DMS153 treated with DMSO at 0.1 percent for 48 hours (cell line): Measurements from ENCODE around the gene LIPG.

Experiments used
- DNase-seq: peaks from one replicate; lab custom pipeline; 2025; ENCODE audit not compliant: unreplicated experiment; lab: John Stamatoyannopoulos, UW

The LIPG gene

GRCh38 chr18:49631146-49631866 lies 69.4 kb downstream of the LIPG start:
- DNase-seq, result no peak

GRCh38 chr18:49632588-49632987 lies 70.7 kb downstream of the LIPG start:
- no peak for DNase-seq

- DNase-seq, result no peak
These were observed 76.4 kb downstream of the LIPG start for GRCh38 chr18:49638209-49638785.

GRCh38 chr18:49638891-49639557 lies 77.2 kb downstream of the LIPG start:
- DNase-seq, result no peak

GRCh38 chr18:49639643-49640391 lies 78.0 kb downstream of the LIPG start:
- DNase-seq, result no peak

- DNase-seq, result no peak
These were observed 78.9 kb downstream of the LIPG start for GRCh38 chr18:49640741-49641140.

GRCh38 chr18:49645196-49645595 lies 83.3 kb downstream of the LIPG start:
- DNase-seq, result no peak

GRCh38 chr18:49645841-49646351 lies 84.0 kb downstream of the LIPG start:
- DNase-seq, result no peak

- no peak for DNase-seq
These were observed 85.0 kb downstream of the LIPG start for GRCh38 chr18:49646873-49647272.

- DNase-seq, result no peak
These were observed 85.8 kb downstream of the LIPG start for GRCh38 chr18:49647496-49648168.

GRCh38 chr18:49648326-49648725 lies 86.5 kb downstream of the LIPG start:
- DNase-seq, result no peak
